Small intestine (tissue), 7 donors: ENCODE results near the gene PRKN. TPM values are rescaled to one million over a fixed set of nuclear protein-coding genes. Genes with fewer than 3 reads are reported as not detected.

Source experiments
- DNase-seq, 2 donors: peaks; one replicate each; pipeline versions ENCODE4 v3.0.0 to v3.0.0-alpha.2; 2013
- FAIRE-seq: peaks from 2 replicates; lab custom pipeline; 2012; peaks lifted over from hg19 to GRCh38; lab: Jason Lieb, UNC
- H3K27ac ChIP-seq, 3 donors: one replicate each; pipeline ENCODE4 v1.5.1; 2013; ENCODE audit warnings: low read length in 2 of 3, mild to moderate bottlenecking in 2 of 3, control low read depth in 1 of 3, inconsistent platforms in 1 of 3, low read depth in 1 of 3, moderate library complexity in 1 of 3
- H3K27me3 ChIP-seq, 3 donors: one replicate each; pipeline ENCODE4 v1.6.1; 2013; ENCODE audit warnings: low read length in 3 of 3, inconsistent platforms in 1 of 3; ENCODE audit not compliant: control insufficient read depth in 3 of 3, insufficient read depth in 3 of 3
- H3K36me3 ChIP-seq, 3 donors: one replicate each; pipeline ENCODE4 v1.6.1; 2013; ENCODE audit warnings: low read length in 3 of 3, inconsistent platforms in 1 of 3, low read depth in 1 of 3, mild to moderate bottlenecking in 1 of 3, moderate library complexity in 1 of 3; ENCODE audit not compliant: control insufficient read depth in 3 of 3, insufficient read depth in 2 of 3
- H3K4me1 ChIP-seq, 3 donors: one replicate each; pipeline ENCODE4 v1.6.1; 2013; ENCODE audit warnings: low read length in 2 of 3, inconsistent platforms in 1 of 3, low read depth in 1 of 3, mild to moderate bottlenecking in 1 of 3, moderate library complexity in 1 of 3; ENCODE audit not compliant: control insufficient read depth in 3 of 3, insufficient read depth in 2 of 3
- H3K4me3 ChIP-seq, 3 donors: one replicate each; pipeline ENCODE4 v1.5.1; 2013; ENCODE audit warnings: low read length in 3 of 3, control low read depth in 1 of 3, inconsistent platforms in 1 of 3, low read depth in 1 of 3, mild to moderate bottlenecking in 1 of 3, moderate library complexity in 1 of 3
- H3K9me3 ChIP-seq, 2 donors: one replicate each; pipeline ENCODE4 v1.6.1; 2013; ENCODE audit warnings: low read depth in 1 of 2, low read length in 1 of 2; ENCODE audit not compliant: control insufficient read depth in 2 of 2, insufficient read depth in 1 of 2
- WGBS, 3 donors: extraction: QIAGEN DNeasy Blood & Tissue Kit; methylation state at CpG; one replicate each; pipeline ENCODE4 v1.1.7; 2013; 5-methylcytosine and 5-hydroxymethylcytosine counted together
- polyA plus RNA-seq, 4 donors: library from polyadenylated mRNA; stranded (reverse) in 3 of 4; unstranded in 1 of 4; fragments of 200-250 nt in 3 of 4; fragments of 120-200 nt in 1 of 4; gene quantifications; one replicate each; pipeline versions ENCODE4 v1.2.1 to v1.2.3, GENCODE V29; 2013
- donor health status: healthy with polysubstance abuse.
- donor health status: control.
- donor health status: control.
- donor health status: Bipolar disorder and iron deficiency.
- donor health status: healthy.

PRKN gene
- polyA plus RNA-seq, 4 donors = 0.27 to 2.3 (median 1.0) TPM

DNA sequence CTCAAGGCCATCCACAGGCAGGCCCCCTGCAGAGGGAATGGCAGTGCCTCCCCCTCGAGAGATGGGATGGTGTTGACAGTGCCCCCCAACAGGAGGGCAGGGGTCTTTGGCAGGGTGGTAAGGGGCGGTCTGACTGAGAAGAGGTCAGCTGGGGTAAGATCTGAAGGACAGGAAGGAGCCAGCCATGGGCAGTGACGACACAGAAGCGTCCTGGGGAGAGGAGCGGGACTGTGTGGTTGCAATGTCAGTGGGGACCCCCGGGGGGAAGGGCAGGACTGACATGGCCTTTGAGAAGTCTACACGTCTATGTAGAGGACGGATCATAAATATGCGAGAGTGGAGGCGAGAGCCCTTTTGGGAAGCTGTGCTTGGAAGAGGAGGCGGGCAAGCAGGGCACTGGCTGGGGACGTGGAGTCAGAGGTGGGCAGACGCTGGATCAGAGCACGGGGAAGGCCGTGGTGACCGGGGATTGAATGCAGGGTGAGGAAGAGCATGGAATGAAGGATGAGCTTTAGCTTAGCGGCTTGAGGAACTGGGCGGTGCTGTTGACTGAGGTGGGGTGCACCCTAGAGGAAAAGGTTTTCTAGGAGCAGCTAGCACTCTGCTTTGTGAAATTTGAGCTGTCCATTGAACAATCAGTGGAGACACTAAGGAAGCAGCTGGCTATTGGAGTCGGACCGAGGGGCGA lies 1371.3 kb downstream of the PRKN start:
- Histone ChIP-seq H3K4me1 (no peaks in the 10 kb centered on the region), H3K4me3 (no peak overlapping the region), H3K9me3 (no peaks in the 10 kb centered on the region), H3K36me3 (no peaks in the 10 kb centered on the region), H3K27me3 (no peaks in the 10 kb centered on the region), H3K27ac (no peak overlapping the region)
- DNase-seq (no peak), FAIRE-seq (no peak)
- 88 to 92% (median 91%) methylated on average over 21 of the region's 21 CpGs for WGBS, 3 donors

DNA sequence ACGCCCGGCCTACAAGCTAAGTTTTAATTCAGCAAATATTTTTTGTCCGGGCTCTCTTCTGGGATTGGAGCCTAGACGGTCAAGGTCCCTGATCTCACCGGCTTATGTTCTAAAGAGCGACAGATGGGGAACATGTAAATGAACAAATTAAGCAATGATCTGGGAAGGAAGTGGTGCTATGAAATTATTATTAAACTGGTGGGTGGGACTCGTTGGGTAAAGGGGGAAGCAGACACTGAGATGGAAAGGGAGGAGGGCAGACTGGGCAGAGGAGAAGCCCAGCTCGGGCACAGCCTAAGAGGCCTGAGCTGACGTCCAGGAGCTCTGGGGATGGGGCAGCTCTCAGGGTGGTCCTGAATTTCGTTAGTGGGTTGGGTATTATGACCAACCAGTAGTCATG lies 1371.9 kb downstream of the PRKN start:
- Histone ChIP-seq H3K9me3 (no peaks in the 10 kb centered on the region), H3K27me3 (no peaks in the 10 kb centered on the region), H3K4me1 (no peaks in the 10 kb centered on the region), H3K27ac (no peak overlapping the region), H3K4me3 (no peak overlapping the region), H3K36me3 (no peaks in the 10 kb centered on the region)
- WGBS, 3 donors = 78 to 83% (median 82%) methylated on average over 10 of the region's 10 CpGs
- no peak for FAIRE-seq
- no peak for DNase-seq

DNA sequence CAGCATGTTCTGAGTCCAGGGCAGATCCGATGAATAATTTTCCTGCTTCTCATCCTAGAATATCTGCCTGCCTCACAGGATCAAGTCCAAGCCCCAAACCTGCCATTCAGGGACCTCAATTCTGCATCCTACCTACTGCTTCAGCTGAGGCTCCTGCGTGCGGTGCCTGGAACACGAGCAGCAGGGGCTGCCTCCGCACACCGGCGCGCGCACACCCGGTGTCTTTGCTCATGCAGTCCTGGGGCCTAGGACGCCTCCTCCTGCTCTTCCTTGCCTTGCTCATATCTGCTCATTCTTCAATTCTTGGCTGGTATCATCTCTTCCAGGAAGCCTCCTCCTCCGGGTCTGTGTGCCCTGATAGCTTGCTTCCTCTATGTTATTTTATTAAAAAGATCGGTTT lies 1372.6 kb downstream of the PRKN start:
- Histone ChIP-seq H3K27me3 (no peaks in the 10 kb centered on the region), H3K4me3 (no peak overlapping the region), H3K4me1 (no peaks in the 10 kb centered on the region), H3K27ac (no peak overlapping the region), H3K36me3 (no peaks in the 10 kb centered on the region), H3K9me3 (no peaks in the 10 kb centered on the region)
- DNase-seq (no peak), FAIRE-seq (no peak)
- WGBS, 3 donors = 93 to 96% (median 94%) methylated on average over 13 of the region's 13 CpGs

DNA sequence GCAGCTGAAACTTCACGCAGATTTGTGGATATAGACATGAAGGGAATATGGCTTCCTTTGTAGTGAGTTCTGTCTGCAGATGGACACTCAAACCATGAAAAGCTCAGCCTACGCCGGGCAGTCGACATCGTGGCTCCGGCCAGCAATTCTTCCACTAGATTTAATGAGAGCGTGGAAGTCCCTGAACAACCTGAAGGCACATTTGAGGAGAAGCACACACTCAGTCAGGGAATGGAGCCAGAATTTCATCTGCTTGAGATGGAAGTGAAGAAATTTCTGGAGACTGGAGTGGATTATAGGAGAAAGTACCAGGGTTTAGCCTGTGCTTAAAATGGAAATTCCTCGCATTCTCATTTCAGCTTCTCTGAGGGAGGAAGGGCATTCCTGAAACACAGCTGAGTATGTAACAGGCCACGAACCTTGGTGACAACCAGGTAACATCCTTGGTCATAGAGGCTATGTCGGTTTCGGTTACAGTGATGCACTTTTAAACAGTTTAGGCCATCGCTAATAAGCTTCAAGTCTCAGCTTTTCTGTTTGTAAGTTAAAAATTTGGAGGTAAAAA lies 1373.2 kb downstream of the PRKN start:
- no peak overlapping the region for H3K27ac ChIP-seq
- WGBS, 3 donors = 94 to 96% (median 95%) methylated on average over 12 of the region's 12 CpGs
- no peaks in the 10 kb centered on the region for H3K4me1 ChIP-seq
- H3K9me3 ChIP-seq = no peaks in the 10 kb centered on the region
- DNase-seq = no peak
- no peak overlapping the region for H3K4me3 ChIP-seq
- FAIRE-seq = no peak
- no peaks in the 10 kb centered on the region for H3K36me3 ChIP-seq
- no peaks in the 10 kb centered on the region for H3K27me3 ChIP-seq

DNA sequence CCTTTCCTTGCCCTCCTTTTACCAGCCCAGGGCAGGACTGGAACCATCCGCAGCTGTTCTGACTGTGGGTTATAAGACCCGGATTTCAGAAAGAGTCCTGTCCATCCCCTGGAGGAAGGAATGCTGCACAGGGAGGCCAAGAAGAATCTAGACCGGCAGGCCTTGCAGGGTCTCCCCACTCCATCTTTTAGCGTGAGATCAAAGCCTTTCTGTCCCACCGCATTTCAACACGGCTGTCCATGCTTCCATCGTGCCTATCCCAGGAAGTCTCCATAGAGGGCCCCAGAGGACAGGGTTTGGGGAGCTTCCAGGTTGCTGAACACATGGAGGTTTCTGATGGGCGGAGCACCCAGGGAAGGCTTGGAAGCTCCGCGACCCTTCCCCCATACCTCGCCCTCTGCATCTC lies 1374.4 kb downstream of the PRKN start:
- FAIRE-seq (no peak), DNase-seq (peak; percentile 61 to 73)
- H3K27me3 ChIP-seq = no peaks in the 10 kb centered on the region
- no peaks in the 10 kb centered on the region for H3K36me3 ChIP-seq
- H3K27ac ChIP-seq = no peak overlapping the region
- WGBS, 3 donors = 38 to 65% (median 61%) methylated on average over 11 of the region's 11 CpGs
- H3K4me3 ChIP-seq = no peak overlapping the region
- no peaks in the 10 kb centered on the region for H3K9me3 ChIP-seq
- no peaks in the 10 kb centered on the region for H3K4me1 ChIP-seq

DNA sequence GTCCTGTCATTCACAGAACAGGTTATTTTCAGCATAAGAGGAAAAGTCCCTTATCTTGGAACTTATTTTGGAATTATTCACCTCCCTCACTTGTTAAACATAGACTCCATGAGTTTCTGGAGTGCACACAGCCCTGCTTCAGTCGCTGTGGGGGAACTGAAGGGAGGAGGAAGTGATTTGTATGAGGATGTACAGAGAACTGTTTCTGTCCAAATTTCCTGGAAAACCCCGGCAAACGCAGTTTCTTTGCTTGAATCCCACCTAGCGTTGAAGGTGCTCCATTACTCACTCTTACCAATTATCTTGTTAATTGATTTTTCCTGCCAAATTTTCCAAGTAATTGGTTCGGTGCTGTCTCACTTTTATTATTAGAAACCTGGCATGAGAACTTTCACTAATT lies 1375.7 kb downstream of the PRKN start:
- no peak overlapping the region for H3K4me3 ChIP-seq
- FAIRE-seq (no peak), DNase-seq (no peak)
- no peaks in the 10 kb centered on the region for H3K9me3 ChIP-seq
- peaks cover 0 to under 1% (median 0%) of the 10 kb centered on the region in 3 donors for H3K4me1 ChIP-seq
- H3K27me3 ChIP-seq = no peaks in the 10 kb centered on the region
- 61 to 65% (median 62%) methylated on average over 5 of the region's 5 CpGs for WGBS, 3 donors
- H3K27ac ChIP-seq = no peak overlapping the region
- H3K36me3 ChIP-seq = no peaks in the 10 kb centered on the region

DNA sequence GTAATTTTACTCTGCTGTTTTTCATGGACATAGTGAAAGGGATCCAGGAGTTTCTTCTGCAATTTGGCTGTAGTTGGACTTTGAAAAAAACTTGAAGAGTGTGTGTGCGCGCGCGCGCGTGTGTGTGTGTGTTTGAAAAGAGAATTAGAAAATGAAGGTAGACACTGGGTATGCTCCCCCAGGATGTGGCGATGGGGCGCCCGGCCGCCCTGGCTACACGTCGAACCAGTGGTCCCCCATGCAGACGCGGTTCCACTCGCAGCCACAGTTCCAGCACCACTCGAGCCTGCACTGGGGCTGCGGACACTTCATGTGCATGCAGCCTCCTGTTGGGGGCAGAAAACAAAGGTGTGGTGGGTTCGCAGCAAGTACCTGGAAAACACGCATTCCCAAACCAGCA lies 1377.7 kb downstream of the PRKN start:
- FAIRE-seq = no peak
- no peak overlapping the region for H3K27ac ChIP-seq
- DNase-seq = no peak
- no peak overlapping the region for H3K4me3 ChIP-seq
- WGBS, 3 donors = 94 to 98% (median 96%) methylated on average over 19 of the region's 19 CpGs
- H3K27me3 ChIP-seq = no peaks in the 10 kb centered on the region
- H3K36me3 ChIP-seq = no peaks in the 10 kb centered on the region
- peaks cover 0 to 17% (median 0%) of the 10 kb centered on the region in 3 donors for H3K4me1 ChIP-seq
- no peaks in the 10 kb centered on the region for H3K9me3 ChIP-seq

DNA sequence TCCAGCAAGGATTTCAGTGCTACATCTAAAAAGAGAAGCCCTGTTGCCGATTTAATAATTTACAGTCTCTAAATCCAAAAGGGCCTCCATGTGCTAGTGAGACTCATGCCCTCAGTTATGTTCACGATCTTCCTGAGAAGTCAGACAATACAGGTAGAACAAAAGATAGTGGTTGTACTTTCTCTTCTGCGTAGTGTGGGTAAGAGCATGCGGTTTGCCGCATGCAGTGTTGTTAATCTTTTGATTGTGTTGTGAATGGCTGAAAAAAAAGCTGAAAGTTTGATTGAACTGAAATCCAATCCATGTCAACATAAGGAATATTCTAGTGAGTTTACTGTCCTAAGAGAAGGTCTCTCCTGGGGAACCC lies 1379.0 kb downstream of the PRKN start:
- Histone ChIP-seq H3K4me3 (no peak overlapping the region), H3K27me3 (no peaks in the 10 kb centered on the region), H3K36me3 (no peaks in the 10 kb centered on the region), H3K27ac (no peak overlapping the region), H3K4me1 (peaks cover 0 to 21% (median 0%) of the 10 kb centered on the region in 3 donors), H3K9me3 (no peaks in the 10 kb centered on the region)
- 93 to 95% (median 94%) methylated on average over 5 of the region's 5 CpGs for WGBS, 3 donors
- FAIRE-seq (no peak), DNase-seq (no peak)
